ENCODE measurements around the gene SCN4B. TPM values are rescaled to one million over a fixed set of nuclear protein-coding genes. Genes with fewer than 3 reads are reported as not detected.

The SCN4B gene
- total and polyA plus RNA-seq, 2 donors (not counting 3 experiments of a cell fraction or from before 2014, with no cell fraction given), result 0.06 to 0.13 TPM

DNA sequence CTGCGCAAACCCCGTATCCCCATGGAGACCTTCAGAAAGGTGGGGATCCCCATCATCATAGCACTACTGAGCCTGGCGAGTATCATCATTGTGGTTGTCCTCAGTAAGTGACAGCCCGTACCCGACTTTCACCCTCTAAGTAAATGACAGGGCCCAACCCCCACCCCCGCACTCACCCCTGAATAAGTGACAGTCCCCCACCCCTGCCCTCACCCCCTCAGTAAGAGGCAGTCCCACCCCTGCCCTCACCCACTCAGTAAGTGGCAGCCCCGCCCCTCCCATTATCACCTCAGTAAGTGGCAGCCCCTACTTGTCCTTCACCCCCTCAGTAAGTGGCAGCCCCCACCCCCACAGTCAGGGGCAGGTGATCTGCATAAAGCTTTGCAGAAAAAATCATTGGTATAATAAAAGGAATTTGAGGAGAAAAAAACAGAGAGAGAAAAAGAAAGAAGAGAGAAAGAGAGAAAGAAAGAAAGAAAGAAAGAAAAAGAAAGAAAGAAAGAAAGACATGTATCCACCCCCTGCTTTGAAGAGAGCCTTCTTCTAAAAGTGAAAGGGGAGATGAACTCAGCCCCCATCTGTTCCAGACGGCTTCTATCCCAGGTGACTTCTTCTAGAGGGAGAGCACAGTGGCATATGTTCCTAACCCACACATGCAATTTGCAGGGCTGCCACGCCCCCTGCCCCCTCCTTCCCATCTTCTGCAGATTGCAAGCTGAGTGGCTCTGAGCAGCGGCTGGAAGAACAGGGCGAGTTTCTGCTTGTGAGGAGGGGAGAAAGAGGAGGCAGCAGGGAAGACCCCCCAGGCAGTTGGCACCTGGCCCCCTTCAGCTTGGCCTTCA lies 53.4 kb downstream of the SCN4B start:
- TF ChIP-seq POLR2AphosphoS5 (IDR thresholded peaks at IDR 0.05; ENCODE audit: insufficient read depth, low read depth, low read length), result no peak
- TF ChIP-seq MYC (IDR thresholded peaks at IDR 0.05; ENCODE audit: low read depth, low read length), result no peak
- no peak for TF ChIP-seq FOS (IDR thresholded peaks at IDR 0.05; ENCODE audit: borderline replicate concordance, insufficient read depth, low read length)
- no peak for TF ChIP-seq POLR2A (IDR thresholded peaks at IDR 0.05; ENCODE audit: low read depth, low read length)

DNA sequence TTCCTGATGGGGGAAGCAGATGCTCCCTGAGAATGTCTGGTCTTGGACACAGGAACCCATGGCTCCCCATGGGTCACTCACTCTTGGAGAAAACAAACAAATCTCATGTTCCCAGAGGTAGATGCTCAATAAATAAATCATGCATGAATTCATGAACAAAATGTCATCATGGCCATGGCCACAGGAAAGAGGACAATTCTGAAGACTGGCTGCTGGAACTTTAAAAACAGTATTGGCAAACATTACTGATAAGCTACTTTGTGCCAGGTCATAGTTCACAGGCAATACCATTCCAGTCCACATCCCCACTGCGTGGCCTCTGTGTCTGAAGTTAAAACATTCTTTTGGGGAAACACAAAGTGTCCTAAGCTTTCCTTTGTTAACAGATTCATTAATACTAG lies 56.7 kb downstream of the SCN4B start:
- H3K27me3 ChIP-seq (ENCODE audit: control insufficient read depth in 2 of 2, insufficient read depth in 2 of 2, low read length in 2 of 2), result peaks cover 2 to 6% of the 10 kb centered on the region in 2 experiments
- no peaks in the 10 kb centered on the region for H3K79me2 ChIP-seq (ENCODE audit: control insufficient read depth, insufficient read depth, low read length)
- no peak for FAIRE-seq
- H3K4me1 ChIP-seq (ENCODE audit: control insufficient read depth, extremely low read depth, insufficient read depth, low read length), result no peaks in the 10 kb centered on the region
- CTCF ChIA-PET, result interaction anchor here (0.8 kb wide), 1 partner anchor 43 kb away, joined by 3 read pairs; no protein-coding TSS in a partner anchor
- H4K20me1 ChIP-seq (replicated peaks; ENCODE audit: control insufficient read depth, extremely low read depth, insufficient read depth, low read length), result no peaks in the 10 kb centered on the region
- H3K4me3 ChIP-seq (replicated peaks in 1 of 3; ENCODE audit: insufficient read depth in 1 of 3, low read depth in 1 of 3, low read length in 3 of 3), result no peak overlapping the region
- H2AFZ ChIP-seq (ENCODE audit: low read depth, low read length), result no peak overlapping the region
- no peaks in the 10 kb centered on the region for H3K9me3 ChIP-seq (replicated peaks; ENCODE audit: control insufficient read depth, insufficient read depth, low read length)
- H3K9me1 ChIP-seq (replicated peaks; ENCODE audit: control insufficient read depth, extremely low read depth, insufficient read depth, low read length), result no peaks in the 10 kb centered on the region
- H3K27ac ChIP-seq (ENCODE audit: insufficient read depth, low read depth, low read length), result no peak overlapping the region
- POLR2A ChIA-PET, result no interaction called here
- DNase-seq (ENCODE audit: low read depth, low spot score), result no peak
- H3K9ac ChIP-seq (replicated peaks; ENCODE audit: extremely low read depth, insufficient read depth, low read length), result no peak overlapping the region
- intact Hi-C loops (cut with micrococcal nuclease) (no loop called here), dilution Hi-C loops (cut with MboI; ENCODE audit: extremely low pct_ligation_motif_present, low sequenced_read_pairs) (no loop called here)
- no peak overlapping the region for H3K4me2 ChIP-seq (ENCODE audit: insufficient read depth, low read length)
- H3K36me3 ChIP-seq (ENCODE audit: control insufficient read depth in 2 of 2, extremely low read depth in 1 of 2, insufficient read depth in 2 of 2, low read length in 2 of 2), result no peaks in the 10 kb centered on the region
- TF ChIP-seq POLR2AphosphoS5 (IDR thresholded peaks at IDR 0.05; ENCODE audit: insufficient read depth, low read depth, low read length) (no peak), JUN (IDR thresholded peaks at IDR 0.05; ENCODE audit: borderline replicate concordance, insufficient read depth, insufficient read length, low read depth) (no peak), GATA2 (IDR thresholded peaks at IDR 0.05; ENCODE audit: insufficient read depth, insufficient read length, low read depth, low read length) (no peak), FOS (IDR thresholded peaks at IDR 0.05; ENCODE audit: borderline replicate concordance, insufficient read depth, low read length) (no peak), EZH2 (IDR thresholded peaks at IDR 0.05; ENCODE audit: borderline replicate concordance, low read depth, low read length, severe bottlenecking) (no peak), MYC (IDR thresholded peaks at IDR 0.05; ENCODE audit: low read depth, low read length) (no peak), POLR2A (IDR thresholded peaks at IDR 0.05; ENCODE audit: low read depth, low read length) (no peak)
- TF ChIP-seq, protein P1, sequence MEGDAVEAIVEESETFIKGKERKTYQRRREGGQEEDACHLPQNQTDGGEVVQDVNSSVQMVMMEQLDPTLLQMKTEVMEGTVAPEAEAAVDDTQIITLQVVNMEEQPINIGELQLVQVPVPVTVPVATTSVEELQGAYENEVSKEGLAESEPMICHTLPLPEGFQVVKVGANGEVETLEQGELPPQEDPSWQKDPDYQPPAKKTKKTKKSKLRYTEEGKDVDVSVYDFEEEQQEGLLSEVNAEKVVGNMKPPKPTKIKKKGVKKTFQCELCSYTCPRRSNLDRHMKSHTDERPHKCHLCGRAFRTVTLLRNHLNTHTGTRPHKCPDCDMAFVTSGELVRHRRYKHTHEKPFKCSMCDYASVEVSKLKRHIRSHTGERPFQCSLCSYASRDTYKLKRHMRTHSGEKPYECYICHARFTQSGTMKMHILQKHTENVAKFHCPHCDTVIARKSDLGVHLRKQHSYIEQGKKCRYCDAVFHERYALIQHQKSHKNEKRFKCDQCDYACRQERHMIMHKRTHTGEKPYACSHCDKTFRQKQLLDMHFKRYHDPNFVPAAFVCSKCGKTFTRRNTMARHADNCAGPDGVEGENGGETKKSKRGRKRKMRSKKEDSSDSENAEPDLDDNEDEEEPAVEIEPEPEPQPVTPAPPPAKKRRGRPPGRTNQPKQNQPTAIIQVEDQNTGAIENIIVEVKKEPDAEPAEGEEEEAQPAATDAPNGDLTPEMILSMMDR (IDR thresholded peaks at IDR 0.05; ENCODE audit: extremely low read depth in 1 of 2, insufficient read depth in 1 of 2, low read depth in 1 of 2, low read length in 2 of 2), result no peak
- TF ChIP-seq, protein P2, sequence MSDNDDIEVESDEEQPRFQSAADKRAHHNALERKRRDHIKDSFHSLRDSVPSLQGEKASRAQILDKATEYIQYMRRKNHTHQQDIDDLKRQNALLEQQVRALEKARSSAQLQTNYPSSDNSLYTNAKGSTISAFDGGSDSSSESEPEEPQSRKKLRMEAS (IDR thresholded peaks at IDR 0.05; ENCODE audit: insufficient read depth, insufficient read length), result no peak
- BruUV-seq (replicated peaks), result no TSS peak

More for the DNA sequence above, 53.4 kb downstream of the SCN4B start:
- H3K4me2 ChIP-seq (ENCODE audit: insufficient read depth, low read length), result no peak overlapping the region
- ChIA-PET CTCF (interaction anchor here (1.1 kb wide), 1 partner anchor 99 kb away, joined by 3 read pairs; no protein-coding TSS in a partner anchor), POLR2A (no interaction called here)
- H3K27ac ChIP-seq (ENCODE audit: insufficient read depth, low read depth, low read length), result no peak overlapping the region
- H3K4me1 ChIP-seq (ENCODE audit: control insufficient read depth, extremely low read depth, insufficient read depth, low read length), result no peaks in the 10 kb centered on the region
- H3K79me2 ChIP-seq (ENCODE audit: control insufficient read depth, insufficient read depth, low read length), result no peaks in the 10 kb centered on the region
- FAIRE-seq (no peak), DNase-seq (ENCODE audit: low read depth, low spot score) (no peak)
- intact Hi-C loops (cut with micrococcal nuclease), result no loop called here
- no peak overlapping the region for H2AFZ ChIP-seq (ENCODE audit: low read depth, low read length)
- BruUV-seq (replicated peaks), result no TSS peak
- H3K36me3 ChIP-seq (ENCODE audit: control insufficient read depth in 2 of 2, extremely low read depth in 1 of 2, insufficient read depth in 2 of 2, low read length in 2 of 2), result no peaks in the 10 kb centered on the region
- dilution Hi-C loops (cut with MboI; ENCODE audit: extremely low pct_ligation_motif_present, low sequenced_read_pairs), result no loop called here
- no peak overlapping the region for H3K4me3 ChIP-seq (replicated peaks in 1 of 3; ENCODE audit: insufficient read depth in 1 of 3, low read depth in 1 of 3, low read length in 3 of 3)
- no peaks in the 10 kb centered on the region for H3K9me3 ChIP-seq (replicated peaks; ENCODE audit: control insufficient read depth, insufficient read depth, low read length)
- H3K9ac ChIP-seq (replicated peaks; ENCODE audit: extremely low read depth, insufficient read depth, low read length), result no peak overlapping the region
- H4K20me1 ChIP-seq (replicated peaks; ENCODE audit: control insufficient read depth, extremely low read depth, insufficient read depth, low read length), result no peaks in the 10 kb centered on the region
- no peaks in the 10 kb centered on the region for H3K9me1 ChIP-seq (replicated peaks; ENCODE audit: control insufficient read depth, extremely low read depth, insufficient read depth, low read length)
- H3K27me3 ChIP-seq (ENCODE audit: control insufficient read depth in 2 of 2, insufficient read depth in 2 of 2, low read length in 2 of 2), result peaks cover 2 to 6% of the 10 kb centered on the region in 2 experiments
